Measurements from ENCODE around the gene PLCE1.

- TF ChIP-seq CTCF (conservative IDR thresholded peaks at IDR 0.05; ENCODE audit: low read depth, low read length), result no peak
- TF ChIP-seq RFX5 (IDR thresholded peaks at IDR 0.05; ENCODE audit: low read depth, low read length), result no peak
- TF ChIP-seq RAD21 (IDR thresholded peaks at IDR 0.05; ENCODE audit: low read length), result no peak
- no peak for TF ChIP-seq POLR2A (IDR thresholded peaks at IDR 0.05; ENCODE audit: low read depth, low read length)
- TF ChIP-seq SMC3 (IDR thresholded peaks at IDR 0.05; ENCODE audit: low read depth, low read length), result no peak
- no peak for TF ChIP-seq MXI1 (IDR thresholded peaks at IDR 0.05; ENCODE audit: borderline replicate concordance, low read depth, low read length)
- no peak for TF ChIP-seq ELK1 (IDR thresholded peaks at IDR 0.05; ENCODE audit: borderline replicate concordance, low read depth, low read length)
- TF ChIP-seq MAFK (IDR thresholded peaks at IDR 0.05; ENCODE audit: low read depth, low read length), result no peak
- no peak for TF ChIP-seq CHD1 (IDR thresholded peaks at IDR 0.05; ENCODE audit: low read depth, low read length)
- TF ChIP-seq RCOR1 (IDR thresholded peaks at IDR 0.05; ENCODE audit: insufficient replicate concordance, low read length), result no peak
- no peak for TF ChIP-seq USF2 (IDR thresholded peaks at IDR 0.05; ENCODE audit: low read depth, low read length)
- no peak for TF ChIP-seq FOS (IDR thresholded peaks at IDR 0.05; ENCODE audit: low read depth, low read length)
- no peak for TF ChIP-seq MAZ (IDR thresholded peaks at IDR 0.05; ENCODE audit: borderline replicate concordance, low read depth, low read length)
- TF ChIP-seq CEBPB (IDR thresholded peaks at IDR 0.05; ENCODE audit: low read depth, low read length), result no peak
Observed at GRCh38 chr10:94025806-94026205, 32.1 kb downstream of the PLCE1 start.
